GM13977 (cell line): ENCODE results near the gene ABHD16A.
A peak's percentile ranks its signal among the peaks of the same experiment; 100 is the strongest.

ENCODE experiments used
- DNase-seq: peaks from one replicate; pipeline ENCODE4 v3.0.0; 2012; ENCODE audit warnings: low spot score
- in situ Hi-C: fragments of 300-500 bp; cut with MboI; formaldehyde crosslinking; loops from one replicate; pipeline ENCODE4 v1.12.0; 2022; ENCODE audit warnings: low sequenced_read_pairs, low pct_unique_long_range_greater_than_20kb, mixed read lengths, inconsistent platforms; ENCODE audit not compliant: unreplicated experiment
- TF ChIP-seq, protein P1 (sequence below): IDR thresholded peaks from 2 replicates; pipeline ENCODE4 v1.5.1; 2012; ENCODE audit warnings: mild to moderate bottlenecking, control low read depth; ENCODE audit not compliant: insufficient read depth; ENCODE audit errors: extremely low read depth, missing control alignments

ABHD16A gene

DNA sequence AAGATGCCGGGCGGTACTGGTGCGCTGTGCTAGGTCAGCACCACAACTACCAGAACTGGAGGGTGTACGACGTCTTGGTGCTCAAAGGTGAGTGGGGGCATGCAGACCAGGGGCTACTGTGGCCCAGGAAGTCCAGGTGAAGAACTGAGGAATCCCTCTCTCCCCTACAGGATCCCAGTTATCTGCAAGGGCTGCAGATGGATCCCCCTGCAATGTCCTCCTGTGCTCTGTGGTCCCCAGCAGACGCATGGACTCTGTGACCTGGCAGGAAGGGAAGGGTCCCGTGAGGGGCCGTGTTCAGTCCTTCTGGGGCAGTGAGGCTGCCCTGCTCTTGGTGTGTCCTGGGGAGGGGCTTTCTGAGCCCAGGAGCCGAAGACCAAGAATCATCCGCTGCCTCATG lies 4.6 kb upstream of the ABHD16A start:
- DNase-seq = no peak
- TF ChIP-seq, protein P1, sequence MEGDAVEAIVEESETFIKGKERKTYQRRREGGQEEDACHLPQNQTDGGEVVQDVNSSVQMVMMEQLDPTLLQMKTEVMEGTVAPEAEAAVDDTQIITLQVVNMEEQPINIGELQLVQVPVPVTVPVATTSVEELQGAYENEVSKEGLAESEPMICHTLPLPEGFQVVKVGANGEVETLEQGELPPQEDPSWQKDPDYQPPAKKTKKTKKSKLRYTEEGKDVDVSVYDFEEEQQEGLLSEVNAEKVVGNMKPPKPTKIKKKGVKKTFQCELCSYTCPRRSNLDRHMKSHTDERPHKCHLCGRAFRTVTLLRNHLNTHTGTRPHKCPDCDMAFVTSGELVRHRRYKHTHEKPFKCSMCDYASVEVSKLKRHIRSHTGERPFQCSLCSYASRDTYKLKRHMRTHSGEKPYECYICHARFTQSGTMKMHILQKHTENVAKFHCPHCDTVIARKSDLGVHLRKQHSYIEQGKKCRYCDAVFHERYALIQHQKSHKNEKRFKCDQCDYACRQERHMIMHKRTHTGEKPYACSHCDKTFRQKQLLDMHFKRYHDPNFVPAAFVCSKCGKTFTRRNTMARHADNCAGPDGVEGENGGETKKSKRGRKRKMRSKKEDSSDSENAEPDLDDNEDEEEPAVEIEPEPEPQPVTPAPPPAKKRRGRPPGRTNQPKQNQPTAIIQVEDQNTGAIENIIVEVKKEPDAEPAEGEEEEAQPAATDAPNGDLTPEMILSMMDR = no peak
- in situ Hi-C loops = no loop called here

DNA sequence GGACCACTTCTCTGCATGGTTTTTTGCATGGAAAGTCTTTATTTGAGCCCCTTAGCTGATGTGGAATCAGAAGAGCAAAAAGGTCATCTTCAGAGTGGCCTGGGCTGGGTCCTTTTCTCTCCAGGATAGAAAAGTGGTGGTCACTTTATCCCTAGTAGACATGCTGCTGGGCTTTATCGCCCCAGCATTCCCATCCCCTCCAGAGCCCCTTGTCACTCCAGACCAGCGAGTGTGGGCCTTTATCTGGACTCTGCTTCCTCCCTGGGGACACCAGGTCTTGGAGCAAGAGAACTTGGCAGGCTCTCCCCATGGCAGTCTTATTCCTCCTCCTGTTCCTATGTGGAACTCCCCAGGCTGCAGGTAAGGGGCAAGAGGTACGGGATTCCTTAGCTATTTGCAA lies 3.5 kb upstream of the ABHD16A start, which contains the start of gene LY6G6F:
TSS of gene LY6G6F (plus strand) at position 268 of the 400 bp plus-strand sequence. CDS start at position 309, 41 bp downstream.
- in situ Hi-C loops = no loop called here
- no peak for DNase-seq
- TF ChIP-seq, protein P1 = no peak

DNA sequence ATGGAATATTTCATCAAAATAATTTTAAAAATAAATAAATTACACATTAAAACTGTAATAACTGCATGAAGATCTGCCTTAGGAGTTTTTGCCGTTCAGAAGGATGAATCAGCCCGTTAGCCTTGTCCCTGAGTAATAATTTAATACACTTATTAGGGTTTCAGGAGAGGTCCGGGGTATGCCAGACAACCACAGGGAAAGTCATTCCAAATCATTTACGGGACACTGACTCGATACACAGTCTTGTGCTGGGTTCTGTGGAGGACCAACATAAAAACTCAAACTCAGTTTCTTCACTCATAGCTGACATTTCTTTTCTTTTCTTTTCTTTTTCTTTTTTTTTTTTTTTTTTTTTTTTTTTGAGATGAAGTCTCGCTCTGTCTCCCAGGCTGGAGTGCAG lies 2.8 kb upstream of the ABHD16A start:
- in situ Hi-C loops = no loop called here
- TF ChIP-seq, protein P1 = no peak
- no peak for DNase-seq

DNA sequence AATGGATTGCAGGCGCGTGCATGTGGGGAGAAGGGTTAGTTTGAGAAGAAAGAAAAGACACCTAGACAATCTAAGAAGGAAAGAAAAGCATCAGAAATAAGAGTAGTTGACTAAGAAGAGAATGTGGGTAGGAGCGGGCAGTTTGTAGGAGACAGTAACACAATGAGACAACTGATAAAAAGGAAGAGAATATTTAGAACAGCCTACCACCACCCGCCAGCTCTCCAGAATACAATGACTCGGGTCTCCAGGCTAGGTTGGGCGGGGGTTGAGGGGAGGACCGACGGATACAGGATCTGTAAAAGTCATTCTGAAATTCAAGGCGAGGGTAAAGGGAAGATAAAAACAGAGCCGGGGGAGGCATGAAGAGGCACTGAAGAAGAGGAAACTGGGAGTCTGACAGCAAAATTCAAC lies 712 bp downstream of the ABHD16A start:
- DNase-seq = peak; percentile 40
- TF ChIP-seq, protein P1 = no peak
- in situ Hi-C loops = no loop called here

DNA sequence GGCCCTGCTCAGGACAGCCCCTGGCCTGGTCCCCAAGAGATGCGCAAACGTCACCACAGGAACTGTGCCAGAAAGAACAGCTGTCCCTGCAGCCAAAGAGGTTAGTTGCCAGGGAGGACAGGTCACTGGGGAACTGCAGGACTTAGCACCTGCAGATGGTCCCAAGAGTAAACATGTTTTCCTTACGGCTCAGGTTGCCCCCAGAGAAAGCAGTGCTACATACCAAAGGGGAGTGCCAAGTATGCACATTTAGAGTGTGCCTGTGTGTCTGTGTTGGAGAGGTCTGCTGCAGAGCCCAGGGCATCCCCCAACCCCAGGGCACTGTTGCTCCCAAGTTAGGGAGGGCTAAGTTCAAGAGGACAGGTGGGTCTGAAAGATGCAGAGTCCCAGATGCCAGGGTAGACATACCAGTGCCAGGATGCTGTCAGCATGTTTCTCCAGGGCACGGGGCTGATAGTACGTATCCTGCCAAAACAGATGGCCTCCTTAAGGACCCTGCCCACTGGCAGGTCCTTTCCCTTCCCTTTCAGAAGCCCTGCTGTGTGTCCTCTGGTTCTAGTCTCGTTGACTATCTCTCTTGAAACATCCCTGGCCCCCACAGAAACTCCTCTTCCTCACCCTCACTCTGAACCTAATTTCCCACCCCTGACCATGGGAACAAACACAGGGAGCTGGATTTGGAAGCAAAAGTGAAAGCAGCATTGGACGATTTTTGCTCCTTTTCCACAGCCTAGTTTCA lies 1.3 kb downstream of the ABHD16A start:
- in situ Hi-C loops = no loop called here
- TF ChIP-seq, protein P1 = no peak
- no peak for DNase-seq

DNA sequence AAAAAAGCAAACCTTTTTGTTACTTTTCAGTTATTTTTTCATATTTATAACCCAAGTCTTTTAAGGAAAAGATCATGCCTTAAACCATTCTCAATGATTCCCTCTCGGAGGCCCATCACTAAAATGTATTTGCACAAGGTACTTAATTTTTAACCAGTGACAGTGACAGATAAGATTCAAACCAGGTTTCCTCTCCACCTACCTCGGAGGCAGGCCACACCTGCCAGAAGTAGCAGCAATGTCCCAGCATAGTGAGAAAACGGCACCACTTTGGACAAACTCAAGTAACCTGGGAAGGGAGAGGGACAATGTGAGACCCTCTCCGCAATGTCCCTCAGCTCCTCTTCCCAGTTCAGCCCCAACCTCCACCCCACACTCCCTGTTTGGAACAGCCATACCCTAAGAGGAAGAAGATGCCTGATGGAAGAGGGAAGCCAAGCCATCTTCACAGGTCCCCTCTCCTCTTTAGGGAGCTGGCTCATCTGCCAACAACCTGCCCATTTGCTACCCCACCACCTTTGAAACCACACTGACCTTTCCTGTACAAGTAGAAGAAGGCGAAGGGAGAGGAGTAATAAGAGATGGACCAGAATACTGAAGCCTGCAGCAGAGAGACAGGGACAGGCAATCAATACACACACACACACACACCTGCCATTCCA lies 2.3 kb downstream of the ABHD16A start:
- in situ Hi-C loops = no loop called here
- TF ChIP-seq, protein P1 = no peak
- no peak for DNase-seq
